PFSK-1 (cell line): Measurements from ENCODE around the gene TRAPPC10.

Experiments
- FOXP2 ChIP-seq: optimal IDR thresholded peaks from 2 replicates; pipeline ENCODE3; 2011; ENCODE audit warnings: borderline replicate concordance, control low read depth, inconsistent platforms; ENCODE audit not compliant: insufficient read depth; ENCODE audit errors: extremely low read length, extremely low read depth
- POLR2AphosphoS5 ChIP-seq: IDR thresholded peaks from 2 replicates; pipeline ENCODE4 v1.6.1; 2012; ENCODE audit warnings: low read depth, mild to moderate bottlenecking, control low read depth, low read length, moderate library complexity
- REST ChIP-seq, 2 experiments: IDR thresholded peaks; 2 replicates each; pipeline versions ENCODE4 v1.6.1 to v1.8.0; 2011 to 2012; ENCODE audit warnings: low read depth in 2 of 2, low read length in 2 of 2, control low read depth in 1 of 2, inconsistent platforms in 1 of 2, mild to moderate bottlenecking in 1 of 2, moderate library complexity in 1 of 2; ENCODE audit not compliant: insufficient read depth in 1 of 2
- SIN3A ChIP-seq: IDR thresholded peaks from 2 replicates; pipeline ENCODE4 v1.6.1; 2012; ENCODE audit warnings: mild to moderate bottlenecking, low read length, moderate library complexity, borderline replicate concordance; ENCODE audit not compliant: insufficient read depth
- TAF1 ChIP-seq: IDR thresholded peaks from 2 replicates; pipeline ENCODE4 v1.6.1; 2012; ENCODE audit warnings: low read length, control low read depth, borderline replicate concordance; ENCODE audit not compliant: insufficient read depth

Gene TRAPPC10

DNA sequence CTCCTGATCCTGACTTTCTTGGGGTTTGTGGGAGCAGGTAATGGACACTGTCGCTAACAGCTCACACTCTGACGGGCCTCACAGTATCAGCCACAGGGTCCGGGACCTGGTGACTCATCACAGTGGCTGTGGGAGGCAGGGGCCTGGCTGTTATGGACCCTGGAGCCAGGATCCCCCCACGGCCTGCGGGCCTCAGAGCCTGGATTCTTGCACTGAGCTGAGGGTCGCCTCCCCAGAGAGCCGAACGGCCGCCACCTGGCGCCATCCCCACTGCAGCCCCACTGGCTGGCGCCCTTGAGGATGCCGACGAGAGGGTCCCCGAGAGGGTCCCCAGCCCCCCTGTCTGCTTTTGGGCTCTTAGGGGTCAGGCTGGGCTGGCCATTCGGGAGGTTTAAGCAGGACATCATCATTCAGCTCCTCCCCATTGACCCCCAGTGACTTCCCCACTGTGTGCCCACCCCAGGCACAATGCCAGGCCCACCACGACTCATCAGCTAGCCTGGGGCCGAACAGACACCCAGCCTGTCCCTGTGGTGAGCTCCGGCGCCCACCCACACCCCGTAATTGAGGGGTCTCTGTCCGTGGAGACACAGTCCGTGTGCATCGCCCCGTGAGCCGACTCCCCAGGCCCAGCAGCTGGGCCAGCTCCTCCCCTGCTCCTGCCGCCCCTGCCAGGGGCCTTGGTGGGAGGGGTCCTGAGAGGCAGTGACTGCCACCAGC, 30.8 kb upstream of the TRAPPC10 start:
- TF ChIP-seq TAF1 (no peak), FOXP2 (no peak), POLR2AphosphoS5 (no peak), REST (IDR thresholded peaks at IDR 0.05; ENCODE audit: insufficient read depth in 1 of 2, low read depth in 2 of 2, low read length in 2 of 2) (no peak), SIN3A (no peak)

- TF ChIP-seq SIN3A, result no peak
- no peak for TF ChIP-seq POLR2AphosphoS5
- no peak for TF ChIP-seq REST (IDR thresholded peaks at IDR 0.05; ENCODE audit: insufficient read depth in 1 of 2, low read depth in 2 of 2, low read length in 2 of 2)
- TF ChIP-seq TAF1, result no peak
- no peak for TF ChIP-seq FOXP2
Measured at GRCh38 chr21:43981871-43982210, 30.3 kb upstream of the TRAPPC10 start.

DNA sequence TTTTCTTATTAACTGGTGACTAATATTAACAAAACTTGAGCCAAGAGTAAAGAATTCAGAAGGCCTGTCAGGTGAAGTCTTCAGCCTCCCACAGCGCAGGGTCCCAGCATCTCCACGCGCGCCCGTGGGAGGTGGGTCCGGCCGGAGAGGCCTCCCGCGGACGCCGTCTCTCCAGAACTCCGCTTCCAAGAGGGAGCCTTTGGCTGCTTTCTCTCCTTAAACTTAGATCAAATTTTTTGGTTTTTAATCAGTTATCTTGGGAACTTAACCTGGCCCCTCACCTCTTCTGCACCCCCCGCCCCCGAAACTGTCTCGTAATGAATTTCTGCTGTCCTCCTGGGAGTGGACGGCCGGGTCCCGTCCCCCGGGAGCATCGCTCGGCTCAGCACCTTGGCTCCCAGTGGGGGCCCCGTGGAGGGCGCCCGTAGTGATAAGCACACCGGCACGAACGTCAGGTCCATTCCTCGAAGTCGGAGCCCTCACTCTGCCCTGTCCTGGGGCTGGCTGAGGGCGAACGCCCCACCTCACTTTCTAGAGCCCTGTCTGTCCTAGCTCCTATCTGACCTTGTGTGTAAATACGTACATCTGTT, 29.5 kb upstream of the TRAPPC10 start:
- no peak for TF ChIP-seq POLR2AphosphoS5
- no peak for TF ChIP-seq TAF1
- no peak for TF ChIP-seq SIN3A
- no peak for TF ChIP-seq FOXP2
- TF ChIP-seq REST (IDR thresholded peaks at IDR 0.05; ENCODE audit: insufficient read depth in 1 of 2, low read depth in 2 of 2, low read length in 2 of 2), result no peak

DNA sequence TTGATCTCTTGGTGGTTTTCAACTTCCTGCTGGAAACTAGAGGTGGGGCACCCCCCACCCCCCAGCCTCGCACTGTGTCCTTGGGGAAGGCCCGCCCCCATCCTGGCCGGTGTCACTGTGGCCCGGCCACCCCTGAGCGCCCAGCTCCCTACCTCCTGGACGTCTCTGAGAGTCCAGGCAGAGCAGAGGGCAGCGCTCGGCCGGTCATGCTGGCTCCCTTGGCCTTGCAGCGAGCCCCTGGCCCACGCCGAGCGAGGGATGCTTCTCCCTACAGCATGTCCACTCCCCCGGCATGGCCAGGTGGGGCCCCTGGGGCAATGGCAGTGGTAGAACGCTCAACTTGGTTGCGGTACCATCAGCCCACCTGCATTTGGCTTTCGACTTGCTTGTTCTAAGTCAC, 28.7 kb upstream of the TRAPPC10 start:
- TF ChIP-seq REST (IDR thresholded peaks at IDR 0.05; ENCODE audit: insufficient read depth in 1 of 2, low read depth in 2 of 2, low read length in 2 of 2), result no peak

DNA sequence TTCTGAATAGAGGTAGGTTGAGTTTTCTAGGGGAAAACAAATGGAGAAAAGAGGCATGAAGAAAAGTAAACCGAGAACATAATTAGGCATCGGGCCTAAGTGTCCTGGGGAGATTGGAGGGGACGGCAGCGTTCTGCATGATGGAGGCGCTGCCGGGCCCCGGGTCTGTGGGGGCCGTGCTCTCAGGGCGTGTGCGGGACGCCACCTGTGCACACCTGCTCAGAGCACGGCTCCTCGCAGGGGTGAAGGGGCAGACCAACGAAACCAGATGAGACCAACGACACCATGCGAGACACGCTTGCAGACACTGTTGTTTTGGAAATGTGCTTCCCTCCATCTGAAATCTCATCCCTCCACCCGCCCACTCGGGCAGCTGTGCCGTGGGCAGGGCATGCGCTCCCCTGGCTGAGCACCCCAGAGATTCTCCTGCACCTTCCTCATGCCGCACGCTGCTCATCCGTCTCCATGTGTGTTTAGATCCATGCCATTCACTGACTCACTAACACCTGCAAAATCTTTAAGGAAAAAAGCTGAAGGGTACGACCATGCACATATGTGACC, 28.2 kb upstream of the TRAPPC10 start:
- TF ChIP-seq SIN3A, result no peak
